ENCODE measurements around the gene TFAP2E. TPM values are rescaled to one million over a fixed set of nuclear protein-coding genes. Genes with fewer than 3 reads are reported as not detected.

The TFAP2E gene
- total RNA-seq, 4 donors from 2014 or later = 0.22 to 1.5 (median 0.57) TPM; not detected in 1

DNA sequence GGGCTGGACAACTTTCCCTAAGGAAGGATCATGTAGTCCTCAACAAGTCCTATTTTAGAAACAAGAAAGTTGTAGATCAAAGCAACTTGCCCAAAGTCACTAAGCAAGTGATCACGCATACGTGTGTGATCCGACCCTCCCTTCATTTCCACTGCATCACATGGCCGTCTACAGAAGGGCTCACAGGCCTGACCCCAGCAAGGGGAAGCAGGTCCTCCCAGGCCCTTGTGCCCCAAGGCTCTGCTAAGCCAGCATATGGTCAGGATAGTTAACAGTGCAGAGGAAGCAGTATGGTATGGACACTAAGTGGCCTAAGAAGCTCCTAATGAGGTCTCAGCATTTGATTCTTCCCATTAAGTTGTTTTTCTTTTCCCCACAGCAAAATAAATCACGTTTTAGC is 24.8 kb downstream of the TFAP2E start:
- TF ChIP-seq, protein P1, sequence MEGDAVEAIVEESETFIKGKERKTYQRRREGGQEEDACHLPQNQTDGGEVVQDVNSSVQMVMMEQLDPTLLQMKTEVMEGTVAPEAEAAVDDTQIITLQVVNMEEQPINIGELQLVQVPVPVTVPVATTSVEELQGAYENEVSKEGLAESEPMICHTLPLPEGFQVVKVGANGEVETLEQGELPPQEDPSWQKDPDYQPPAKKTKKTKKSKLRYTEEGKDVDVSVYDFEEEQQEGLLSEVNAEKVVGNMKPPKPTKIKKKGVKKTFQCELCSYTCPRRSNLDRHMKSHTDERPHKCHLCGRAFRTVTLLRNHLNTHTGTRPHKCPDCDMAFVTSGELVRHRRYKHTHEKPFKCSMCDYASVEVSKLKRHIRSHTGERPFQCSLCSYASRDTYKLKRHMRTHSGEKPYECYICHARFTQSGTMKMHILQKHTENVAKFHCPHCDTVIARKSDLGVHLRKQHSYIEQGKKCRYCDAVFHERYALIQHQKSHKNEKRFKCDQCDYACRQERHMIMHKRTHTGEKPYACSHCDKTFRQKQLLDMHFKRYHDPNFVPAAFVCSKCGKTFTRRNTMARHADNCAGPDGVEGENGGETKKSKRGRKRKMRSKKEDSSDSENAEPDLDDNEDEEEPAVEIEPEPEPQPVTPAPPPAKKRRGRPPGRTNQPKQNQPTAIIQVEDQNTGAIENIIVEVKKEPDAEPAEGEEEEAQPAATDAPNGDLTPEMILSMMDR (IDR thresholded peaks at IDR 0.05; ENCODE audit: low read depth) = no peak

DNA sequence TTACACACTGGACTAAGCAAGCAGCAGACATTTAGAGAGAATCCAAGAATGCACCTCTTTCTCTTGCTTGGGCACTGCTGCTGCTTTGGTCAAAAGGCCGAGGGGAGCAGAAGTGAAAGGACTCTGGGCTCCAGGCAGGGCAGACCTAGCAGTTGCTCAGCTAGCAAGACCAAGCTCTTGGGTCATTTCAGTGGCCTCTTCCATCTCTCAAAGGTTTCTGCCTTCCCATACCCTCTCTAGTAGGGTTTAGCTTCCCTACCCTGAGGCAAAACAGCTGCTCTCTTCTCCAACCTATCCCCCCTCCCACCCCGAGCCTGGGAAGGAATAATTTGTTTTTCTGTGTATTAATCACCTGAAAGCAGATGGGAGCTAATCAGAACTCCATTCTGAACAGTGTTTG is 25.8 kb downstream of the TFAP2E start:
- TF ChIP-seq, protein P1 (IDR thresholded peaks at IDR 0.05; ENCODE audit: low read depth) = no peak

DNA sequence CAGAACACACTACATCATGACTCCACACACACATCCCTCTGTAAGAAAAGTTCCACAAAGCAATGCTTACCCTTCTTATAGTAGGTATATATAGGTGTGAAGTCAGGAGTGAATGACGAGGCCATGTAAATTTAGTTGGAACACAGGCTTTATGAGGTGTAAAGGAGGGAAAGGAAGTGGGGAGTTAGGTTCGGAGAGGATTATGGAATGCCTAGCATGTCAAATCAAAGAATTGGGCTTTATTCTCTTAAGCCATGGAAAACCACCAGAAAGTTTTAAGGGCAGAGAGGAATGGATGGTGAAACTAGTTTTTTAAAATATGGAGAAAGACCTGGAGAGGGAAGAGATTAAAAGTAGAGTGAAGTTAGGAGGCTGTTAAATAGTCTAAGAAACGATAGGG is 26.3 kb downstream of the TFAP2E start:
- TF ChIP-seq, protein P1 (IDR thresholded peaks at IDR 0.05; ENCODE audit: low read depth) = no peak

DNA sequence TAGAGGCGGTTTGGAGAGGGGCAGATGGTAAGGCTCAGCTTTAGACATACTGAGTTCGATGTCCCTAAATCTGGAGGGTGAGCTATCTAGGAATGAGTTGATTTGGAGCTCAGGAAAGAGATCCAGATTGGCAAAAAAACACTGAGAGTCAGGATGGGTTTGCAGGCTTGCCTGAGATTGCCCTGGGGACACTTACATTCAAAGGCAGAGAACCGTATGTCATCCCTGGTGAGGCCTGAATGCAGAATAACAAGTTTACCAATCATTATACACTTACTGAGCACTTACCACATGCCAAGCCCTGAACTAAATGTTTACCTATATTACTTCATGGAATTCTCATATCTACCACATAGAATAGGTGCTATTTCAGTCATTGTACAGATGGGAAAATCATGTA is 27.5 kb downstream of the TFAP2E start:
- TF ChIP-seq, protein P1 (IDR thresholded peaks at IDR 0.05; ENCODE audit: low read depth) = no peak

DNA sequence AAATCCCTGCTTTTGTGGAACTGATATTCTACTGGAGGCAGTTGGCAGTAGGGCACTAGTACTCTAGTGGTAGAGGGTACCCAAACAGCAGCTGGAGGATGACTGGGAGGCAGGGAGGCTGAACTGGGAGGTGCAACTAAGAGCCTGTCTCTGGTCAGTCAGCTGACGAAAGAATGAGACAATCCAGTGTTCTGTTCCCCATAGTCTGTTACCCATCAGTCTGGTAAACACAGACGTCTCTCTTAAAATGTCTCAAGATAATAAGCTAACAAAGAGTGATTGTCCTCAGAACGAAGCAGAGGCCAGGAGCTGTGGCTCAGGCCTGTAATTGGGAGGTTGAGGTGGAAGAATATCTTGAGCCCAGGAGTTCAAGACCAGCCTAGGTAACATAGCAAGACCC is 30.4 kb downstream of the TFAP2E start:
- TF ChIP-seq, protein P1 (IDR thresholded peaks at IDR 0.05; ENCODE audit: low read depth) = no peak

DNA sequence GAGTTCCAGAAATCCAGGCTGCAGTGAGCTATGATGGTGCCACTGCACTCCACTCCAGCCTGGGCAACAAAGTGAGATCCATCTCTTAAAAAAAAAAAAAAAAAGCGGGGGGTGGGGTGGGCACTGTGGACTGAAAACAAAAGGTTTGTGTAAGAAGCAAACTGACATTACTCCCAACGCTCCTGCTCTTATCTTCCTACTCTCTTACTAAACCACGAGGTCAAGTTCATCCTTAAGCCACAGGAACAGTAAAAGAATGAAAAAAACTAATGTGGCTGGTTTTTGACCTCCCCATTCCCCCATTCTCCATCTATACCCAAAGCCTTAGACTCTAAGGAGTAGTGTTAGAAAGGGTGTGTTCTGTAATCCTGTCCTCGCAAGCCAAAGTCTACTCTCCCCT is 30.8 kb downstream of the TFAP2E start:
- TF ChIP-seq, protein P1 (IDR thresholded peaks at IDR 0.05; ENCODE audit: low read depth) = no peak

DNA sequence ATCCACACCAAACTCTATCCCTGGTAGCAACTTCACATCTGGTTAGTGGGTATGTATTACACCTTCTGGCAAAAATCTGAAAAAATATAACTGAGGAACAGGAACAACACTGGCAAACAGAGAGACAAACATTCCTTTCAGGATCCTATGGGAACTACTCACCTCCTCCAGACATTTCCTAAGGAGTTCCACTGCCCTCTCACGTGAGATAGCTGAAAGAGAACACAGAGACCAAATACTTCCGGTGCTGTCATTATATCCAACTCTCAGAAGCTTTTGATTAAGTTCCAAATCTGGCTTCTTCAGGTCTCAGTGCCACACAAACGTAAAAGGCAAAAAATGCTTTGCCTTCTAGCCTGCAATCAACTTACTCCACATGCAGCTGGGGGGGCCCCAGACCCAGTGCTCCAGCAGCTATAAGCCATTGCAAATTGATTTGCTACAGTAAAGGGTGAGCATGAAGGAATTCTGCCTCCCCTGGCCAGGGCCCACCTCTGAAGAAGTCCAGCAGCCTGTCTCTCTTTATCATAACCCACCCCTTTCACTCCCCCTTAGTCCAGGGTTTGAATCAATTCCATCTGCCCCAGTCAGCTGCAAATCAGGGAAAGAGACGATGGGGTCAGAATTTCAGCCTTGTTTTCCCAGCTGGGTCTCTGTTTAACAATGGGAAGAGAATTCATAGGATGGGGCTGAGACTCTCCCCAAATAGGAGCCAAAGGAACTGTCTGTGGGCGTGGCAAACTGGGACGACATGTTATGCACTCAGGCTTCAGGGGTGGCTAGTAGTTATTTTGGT is 32.2 kb downstream of the TFAP2E start:
- TF ChIP-seq, protein P1 (IDR thresholded peaks at IDR 0.05; ENCODE audit: low read depth) = no peak

Measured in subcutaneous adipose tissue (tissue), 4 donors.